SIG-M5 treated with dmso at 0.1 percent for 504 hours (cell line): ENCODE measurements around the gene ADM.

Source experiments
- DNase-seq: peaks from one replicate; lab custom pipeline; 2025; ENCODE audit not compliant: unreplicated experiment; lab: John Stamatoyannopoulos, UW

ADM gene

DNA sequence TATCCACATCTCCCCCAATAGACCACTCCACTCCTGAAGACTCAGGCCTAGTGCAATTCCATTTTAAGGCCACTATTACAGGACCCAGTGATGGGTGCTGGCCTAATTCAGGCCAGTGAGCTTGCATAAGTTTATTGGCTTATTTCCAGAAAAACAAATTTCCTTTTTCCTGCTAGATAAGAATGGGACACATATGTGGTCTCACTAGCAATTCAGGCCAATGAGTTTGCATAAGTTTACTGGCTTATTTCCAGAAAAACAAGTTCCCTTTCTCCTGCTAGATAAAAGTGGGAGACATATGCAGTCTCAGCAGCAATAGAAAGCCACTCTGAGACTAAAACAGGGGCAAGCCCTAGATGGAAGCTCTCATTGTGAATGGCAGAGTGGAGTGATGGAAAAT, 22.4 kb downstream of the ADM start:
- DNase-seq = no peak

DNA sequence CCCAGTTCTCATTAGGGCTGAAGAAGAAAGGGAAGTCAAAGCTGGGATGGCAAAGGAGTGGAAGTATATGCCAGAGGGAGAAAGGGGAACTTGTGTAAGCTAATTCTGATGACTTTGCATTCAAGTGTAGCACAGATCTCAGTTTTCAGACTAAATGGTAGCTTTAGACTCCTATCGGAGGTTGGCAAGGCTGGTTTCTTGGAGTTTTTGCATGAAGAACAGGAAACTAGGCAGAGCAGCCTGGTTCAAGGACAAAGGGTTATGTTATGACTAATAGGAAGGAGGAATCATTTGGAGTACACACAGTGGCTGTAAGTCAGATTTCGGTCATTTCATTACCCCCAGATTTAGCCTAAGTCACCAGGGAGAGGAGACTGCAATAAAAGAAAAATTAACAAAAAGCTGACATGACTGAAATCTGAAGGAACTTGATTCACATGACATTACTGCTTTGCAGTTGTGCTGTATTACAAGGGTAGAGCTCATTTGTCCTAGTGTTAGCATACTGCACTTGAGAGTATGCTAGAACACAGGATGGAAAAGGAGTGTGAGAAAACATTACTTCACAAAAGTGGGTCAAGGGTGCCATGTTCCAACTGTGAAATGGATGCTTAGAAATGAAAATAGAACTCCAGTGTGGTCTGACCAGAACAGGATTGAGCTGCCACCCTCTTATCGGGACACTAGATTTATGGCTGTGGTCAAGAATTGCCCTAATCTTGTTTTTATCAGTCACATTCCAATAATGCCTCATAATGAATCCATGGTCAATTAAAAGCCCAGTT, 23.6 kb downstream of the ADM start:
- no peak for DNase-seq

DNA sequence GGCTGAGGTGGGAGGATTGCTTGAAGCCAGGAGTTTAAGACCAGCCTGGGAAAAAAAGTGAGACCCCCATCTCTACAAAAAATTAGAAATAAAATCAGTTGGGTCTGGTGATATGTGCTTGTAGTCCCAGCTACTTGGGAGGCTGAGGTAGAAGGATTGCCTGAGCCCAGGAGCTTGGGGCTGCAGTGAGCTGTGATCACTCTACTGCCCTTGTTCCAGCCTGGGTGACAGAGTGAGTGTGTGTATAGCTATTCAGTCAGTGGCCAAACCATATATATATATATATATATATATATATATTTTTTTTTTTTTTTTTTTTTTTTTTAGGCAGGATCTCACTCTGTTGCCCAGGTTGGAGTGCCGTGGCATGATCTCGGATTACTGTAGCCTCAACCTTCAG, 24.5 kb downstream of the ADM start:
- no peak for DNase-seq

DNA sequence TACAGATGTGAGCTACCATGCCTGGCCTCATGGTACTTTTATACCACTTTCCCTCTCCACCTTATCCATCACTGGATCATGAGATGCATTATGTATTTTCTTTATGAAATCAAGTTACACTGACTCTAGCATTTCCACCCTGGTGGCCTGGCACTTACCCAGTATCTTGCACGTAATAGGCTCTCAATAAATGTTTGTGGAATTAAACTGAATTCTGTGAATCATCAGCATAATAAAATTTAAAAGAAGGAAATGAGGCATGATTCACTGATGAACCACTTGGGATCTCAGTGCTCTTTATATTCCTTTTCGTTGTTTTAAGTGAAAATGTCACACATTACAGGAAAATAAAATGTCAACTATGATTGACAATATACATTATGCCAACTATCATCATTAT, 25.1 kb downstream of the ADM start:
- no peak for DNase-seq

DNA sequence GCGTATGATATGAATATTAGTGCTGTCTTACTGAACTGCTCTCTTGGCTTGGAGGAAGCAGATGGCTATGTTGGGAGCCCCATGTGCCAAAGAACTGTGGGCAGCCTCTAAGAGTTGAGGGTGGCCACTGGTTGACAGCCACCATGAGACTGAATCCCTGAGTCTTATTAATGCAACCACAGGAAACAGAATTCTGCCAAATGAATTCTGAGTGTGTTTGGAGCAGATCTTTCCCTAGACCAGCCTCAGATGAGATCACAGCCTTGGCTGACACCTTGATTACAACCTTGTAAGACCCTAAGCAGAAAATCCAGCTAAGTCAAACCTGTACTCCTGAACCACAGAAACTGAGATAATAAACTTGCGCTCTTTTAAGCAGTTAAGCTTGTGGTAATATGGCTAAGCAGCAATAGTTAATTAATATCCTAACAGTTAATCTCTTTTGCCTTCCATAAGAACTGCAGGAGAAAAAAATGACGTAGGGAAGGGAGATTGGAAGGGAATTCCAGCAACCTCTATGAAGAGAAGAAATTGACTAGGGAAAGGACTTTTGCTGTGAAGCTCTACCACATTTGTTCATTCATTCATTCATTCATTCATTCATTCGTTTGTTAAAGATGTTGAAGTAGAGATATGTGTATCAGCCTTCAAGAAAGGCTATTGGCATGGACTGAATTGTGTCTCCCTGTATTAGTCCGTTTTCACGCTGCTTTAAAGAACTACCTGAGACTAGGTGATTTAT, 26.8 kb downstream of the ADM start:
- DNase-seq = no peak

DNA sequence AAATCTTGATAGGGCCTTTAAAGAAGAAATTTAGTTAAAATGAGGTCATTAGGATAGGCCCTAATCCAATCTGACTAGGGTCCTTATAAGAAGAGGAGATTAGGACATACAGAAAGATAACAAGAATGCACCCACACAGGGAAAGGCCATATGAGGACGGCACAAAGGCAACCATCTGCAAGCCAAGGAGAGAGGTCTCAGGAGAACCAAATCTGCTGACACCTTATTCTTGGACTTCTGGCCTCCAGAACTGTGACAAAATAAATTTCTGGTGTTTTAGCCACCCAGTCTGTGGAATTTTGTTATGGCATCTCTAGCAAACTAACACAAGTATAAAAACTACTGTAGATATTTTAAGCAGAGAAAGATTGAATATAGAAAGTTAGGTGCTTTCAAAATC, 28.6 kb downstream of the ADM start:
- no peak for DNase-seq

DNA sequence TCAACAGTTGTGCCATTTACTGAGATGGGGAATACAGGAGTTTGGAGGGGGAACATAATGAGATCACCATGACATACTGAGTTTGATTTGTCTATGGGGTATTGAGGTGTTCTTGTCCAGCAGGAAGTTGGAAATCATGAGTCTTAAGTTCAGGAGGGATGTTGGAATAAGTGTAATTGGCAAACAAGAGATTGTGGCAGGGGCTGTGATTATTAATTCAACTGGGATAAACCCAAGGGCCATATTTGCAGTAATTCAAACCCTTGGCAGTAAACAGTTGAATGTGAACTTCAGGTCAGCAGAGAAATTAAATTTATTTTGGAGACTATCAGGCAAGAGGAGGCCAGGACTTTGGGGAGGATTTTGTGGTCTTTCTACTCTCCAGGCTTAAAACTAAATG, 33.4 kb downstream of the ADM start:
- no peak for DNase-seq

DNA sequence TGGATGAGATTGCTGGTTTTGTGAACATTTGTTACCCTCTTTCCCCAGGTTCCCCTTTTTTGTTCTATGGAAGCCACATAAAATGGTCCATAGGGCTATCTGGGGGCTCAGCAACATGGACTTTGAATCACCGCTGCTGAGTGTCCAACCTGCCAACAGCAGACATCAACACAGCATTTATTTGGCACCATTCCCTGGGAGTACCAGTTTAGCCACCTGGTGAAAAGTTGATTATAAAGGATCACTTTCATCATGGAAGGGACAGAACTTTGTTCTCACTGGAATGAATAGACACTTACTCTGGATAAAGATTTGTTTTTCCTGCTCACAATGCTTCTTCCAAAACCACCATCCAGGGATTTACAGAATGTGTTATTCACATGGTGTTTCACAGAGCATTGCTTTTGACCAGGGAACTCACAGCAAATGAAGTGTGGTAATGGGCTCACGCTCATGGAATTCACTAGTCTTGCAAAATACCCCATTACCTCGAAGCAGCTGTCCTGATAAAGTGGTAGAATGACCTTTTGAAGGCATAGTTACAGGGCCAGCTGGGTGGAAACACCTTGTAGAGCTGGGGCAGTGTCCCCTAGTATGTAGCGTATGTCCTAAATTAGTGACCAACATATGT, 43.9 kb downstream of the ADM start:
- no peak for DNase-seq

DNA sequence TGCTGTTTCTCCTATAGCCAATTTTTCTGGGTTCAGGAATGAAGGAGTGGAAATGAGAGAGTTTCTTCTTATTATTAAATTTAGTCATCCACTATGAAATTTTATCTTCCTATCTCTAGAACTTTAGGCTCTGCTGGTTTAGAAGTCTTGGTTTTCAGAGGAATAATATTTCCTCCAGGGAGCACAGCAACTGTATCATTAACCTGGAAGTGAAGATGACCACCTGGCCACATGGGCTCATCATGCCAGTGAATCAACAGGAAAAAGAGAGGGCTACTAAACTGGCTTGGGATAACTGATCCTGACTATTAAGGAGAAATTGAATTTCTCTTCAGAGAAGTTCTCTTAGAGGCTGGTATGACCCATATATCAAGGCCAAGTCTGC, 44.4 kb downstream of the ADM start:
- no peak for DNase-seq

DNA sequence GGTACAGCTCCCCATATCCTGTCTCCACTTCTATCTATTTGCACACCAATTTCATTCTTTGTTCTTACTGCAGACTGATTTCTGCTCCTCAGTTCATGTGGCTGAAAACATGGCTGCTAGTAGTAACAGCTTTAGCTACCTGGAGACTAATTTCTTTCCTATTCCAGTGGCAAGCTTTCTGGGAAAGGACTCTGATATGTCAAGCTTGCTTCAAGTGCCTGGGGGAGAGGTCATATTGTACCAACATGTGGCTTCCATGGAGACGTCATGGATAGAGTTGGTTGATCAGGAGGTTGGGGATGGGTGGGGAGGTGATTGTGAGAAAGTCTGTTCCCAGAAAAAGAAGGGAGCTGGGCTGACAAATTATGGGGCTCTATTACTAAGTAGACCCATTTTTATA, 44.9 kb downstream of the ADM start:
- no peak for DNase-seq

DNA sequence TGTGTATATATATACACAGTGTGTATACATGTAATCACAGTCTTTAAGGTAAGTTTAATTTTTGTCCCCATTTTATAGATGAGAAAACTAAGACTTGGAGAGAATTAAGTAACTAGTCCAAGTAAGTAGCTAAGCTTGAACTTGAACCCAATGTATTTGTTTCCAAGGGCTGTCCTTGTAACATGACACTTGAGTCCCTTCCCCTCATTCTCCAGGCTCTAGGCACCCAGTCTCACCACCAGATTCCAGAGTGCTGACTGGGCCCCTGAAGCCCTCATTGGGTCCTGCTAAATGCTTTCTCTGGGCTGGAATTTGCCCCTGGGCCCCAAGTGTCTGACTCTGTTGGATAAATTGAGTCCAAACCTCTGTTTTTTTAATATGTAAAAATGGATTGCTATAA, 45.5 kb downstream of the ADM start:
- no peak for DNase-seq

DNA sequence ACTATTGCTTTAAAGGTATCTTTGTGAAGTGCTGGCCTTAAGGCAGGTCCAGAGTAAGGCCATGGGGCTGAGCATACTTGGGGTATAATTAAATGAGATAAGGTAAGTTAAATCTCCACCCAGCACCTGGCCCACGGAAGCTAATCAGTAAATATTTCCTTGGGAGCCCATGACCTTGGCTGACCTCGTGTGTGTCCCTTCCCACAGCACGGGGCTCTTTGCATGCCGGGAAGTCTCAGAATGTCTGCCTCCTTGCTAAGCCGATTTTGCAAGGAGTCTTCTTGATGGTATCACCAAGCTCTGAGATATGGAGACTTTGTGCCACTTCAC, 46.5 kb downstream of the ADM start:
- DNase-seq = no peak

DNA sequence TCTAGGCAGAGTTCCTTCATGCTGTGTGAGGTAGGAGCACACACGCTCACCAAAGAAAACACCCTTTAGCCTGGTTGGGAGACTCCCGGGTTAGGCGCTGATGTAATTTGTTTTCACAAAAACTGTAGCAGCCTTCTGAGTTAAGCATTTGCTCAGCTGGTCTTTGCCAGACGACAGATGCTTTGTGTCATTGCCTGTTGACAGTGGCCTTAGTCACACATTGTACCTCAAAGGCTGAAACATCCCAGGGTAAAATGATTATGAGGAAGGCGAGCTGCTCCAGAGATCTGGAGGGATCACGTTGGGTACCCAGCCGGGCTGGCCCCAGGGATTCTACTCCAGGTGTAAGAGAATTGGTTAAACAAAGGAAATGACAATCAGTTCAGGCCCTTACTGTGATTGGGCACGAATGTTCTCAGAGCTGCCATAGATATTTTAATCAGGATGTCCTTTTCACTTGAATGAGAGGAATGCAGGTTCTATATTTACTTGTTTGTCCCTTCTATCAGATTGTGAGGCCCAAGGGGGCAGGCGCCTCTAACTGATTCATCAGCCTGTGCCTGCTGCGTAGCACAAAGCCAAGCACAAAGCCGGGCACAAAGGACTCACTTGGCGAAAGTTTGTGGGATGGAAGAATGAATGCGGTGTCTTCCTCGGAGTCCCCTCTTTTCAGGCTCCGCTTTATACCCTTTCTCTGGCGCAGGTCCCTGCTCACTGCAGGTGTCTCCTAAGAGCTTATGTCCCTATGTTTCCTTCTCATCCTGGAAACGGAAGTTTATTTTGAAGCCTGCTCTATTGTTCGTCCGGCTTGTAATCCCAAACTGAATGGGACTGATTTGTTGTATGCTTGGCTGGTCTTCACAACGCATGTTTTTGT, 47.1 kb downstream of the ADM start:
- DNase-seq = no peak

DNA sequence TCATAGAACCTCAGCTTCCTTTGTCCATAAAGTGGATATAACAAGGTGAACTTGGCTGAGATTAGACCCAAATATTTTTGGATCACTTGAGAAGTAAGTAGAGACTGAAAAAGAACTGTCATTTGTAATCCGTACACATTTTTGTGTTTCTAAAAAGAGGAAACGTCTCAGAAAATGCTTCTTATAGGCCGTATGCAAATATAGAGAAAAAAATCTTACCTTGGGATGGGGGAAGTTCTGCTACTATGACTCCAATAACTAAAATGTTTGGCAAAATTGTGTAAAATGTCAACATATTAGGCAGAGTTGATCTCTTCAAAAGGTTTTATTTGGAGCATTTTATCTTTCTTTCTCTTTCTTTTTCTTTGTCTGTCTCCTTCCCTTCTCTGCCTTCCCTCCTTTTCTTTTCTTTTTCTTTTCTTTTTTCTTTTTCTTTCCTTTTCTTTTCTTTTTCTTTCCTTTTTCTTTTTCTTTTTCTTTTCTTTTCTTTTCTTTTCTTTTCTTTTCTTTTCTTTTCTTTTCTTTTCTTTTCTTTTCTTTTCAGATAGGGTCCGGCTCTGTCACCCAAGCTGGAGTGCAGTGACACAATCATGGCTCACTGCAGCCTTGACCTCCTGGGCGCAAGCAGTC, 48.2 kb downstream of the ADM start:
- DNase-seq = no peak

DNA sequence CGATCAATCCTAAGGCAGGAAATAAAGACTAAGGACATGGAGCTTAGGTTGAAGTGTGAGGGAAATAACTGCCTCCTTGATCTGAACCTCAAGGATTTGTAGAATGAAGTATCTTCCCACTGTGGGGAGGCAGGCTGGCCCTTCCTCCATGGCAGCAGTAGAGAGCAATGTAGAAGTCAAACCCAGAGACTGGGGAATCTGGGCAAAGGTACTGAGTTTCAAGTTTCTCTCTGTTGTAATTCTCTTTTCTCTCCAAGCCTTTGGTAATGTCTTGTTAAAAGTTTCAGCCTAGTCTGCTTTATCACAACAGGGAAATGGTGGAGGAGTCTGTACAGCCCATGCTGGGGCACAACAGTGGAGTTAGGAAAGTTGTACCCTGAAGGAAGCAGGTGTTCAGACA, 49.5 kb downstream of the ADM start:
- DNase-seq = no peak

DNA sequence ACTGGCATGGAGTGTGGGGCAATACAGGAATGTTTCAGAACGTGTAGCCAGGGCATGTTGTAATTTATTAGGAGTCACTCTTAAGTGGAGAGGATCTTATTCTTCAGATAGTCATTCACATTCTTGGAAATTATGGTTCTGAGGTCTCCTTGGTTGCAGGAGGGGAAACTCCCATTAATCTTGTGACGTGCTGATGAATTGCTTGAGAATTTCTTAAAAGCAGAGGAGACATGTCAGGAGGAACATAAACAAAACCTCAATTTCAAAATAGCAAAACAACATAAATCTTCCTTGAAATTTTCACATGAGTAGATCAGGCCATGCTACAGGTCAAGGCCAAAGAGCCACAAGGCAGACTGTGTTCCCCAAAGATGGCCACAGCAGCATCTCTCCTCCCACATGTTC, 50.4 kb downstream of the ADM start:
- no peak for DNase-seq

DNA sequence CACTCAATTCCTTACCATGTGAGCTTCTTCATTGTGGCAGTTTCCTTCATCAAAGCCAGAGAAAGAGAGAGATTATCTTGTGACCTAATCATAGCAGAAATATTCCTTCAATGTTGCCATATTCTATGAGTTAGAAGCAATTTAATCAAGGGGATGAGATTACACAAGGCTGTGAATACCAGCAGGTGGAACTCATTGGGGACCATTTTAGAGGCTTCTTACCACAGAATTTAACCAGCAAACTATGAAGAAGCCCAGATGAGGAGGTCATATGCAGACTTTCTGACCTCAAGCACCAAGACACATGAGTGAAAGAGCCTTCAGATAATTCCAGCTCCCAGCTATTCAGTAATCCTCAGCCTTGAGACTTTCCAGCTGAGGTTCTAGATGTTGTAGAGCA, 51.3 kb downstream of the ADM start:
- DNase-seq = no peak
